Liver (tissue), 9 donors: ENCODE measurements around the gene MARK2. TPM values are rescaled to one million over a fixed set of nuclear protein-coding genes. Genes with fewer than 3 reads are reported as not detected.

Experiments used
- DNase-seq: peaks from one replicate; pipeline ENCODE4 v3.0.0-alpha.2; 2017; ENCODE audit warnings: low spot score
- H3K27ac ChIP-seq, 2 donors: one replicate each; pipeline ENCODE4 v1.7.0; 2013; ENCODE audit warnings: inconsistent platforms in 2 of 2, low read length in 2 of 2, control low read depth in 1 of 2, low read depth in 1 of 2, mild to moderate bottlenecking in 1 of 2
- H3K27me3 ChIP-seq, 4 donors: one replicate each; pipeline versions ENCODE4 v1.6.1 to v1.7.0; 2013; ENCODE audit warnings: low read length in 3 of 4, inconsistent platforms in 1 of 4, mild to moderate bottlenecking in 1 of 4, moderate library complexity in 1 of 4; ENCODE audit not compliant: control insufficient read depth in 4 of 4, insufficient read depth in 4 of 4
- H3K36me3 ChIP-seq, 4 donors: one replicate each; pipeline versions ENCODE4 v1.6.1 to v1.7.0; 2013; ENCODE audit warnings: low read length in 3 of 4, mild to moderate bottlenecking in 3 of 4, low read depth in 1 of 4, moderate library complexity in 1 of 4; ENCODE audit not compliant: control insufficient read depth in 4 of 4, insufficient read depth in 3 of 4
- H3K4me1 ChIP-seq, 4 donors: one replicate each; pipeline versions ENCODE4 v1.6.1 to v1.7.0; 2013; ENCODE audit warnings: low read length in 3 of 4, mild to moderate bottlenecking in 3 of 4, moderate library complexity in 1 of 4; ENCODE audit not compliant: control insufficient read depth in 4 of 4, insufficient read depth in 4 of 4
- H3K4me3 ChIP-seq, 3 donors: one replicate each; pipeline versions ENCODE4 v1.6.1 to v1.7.0; 2013; ENCODE audit warnings: low read length in 3 of 3, control low read depth in 1 of 3, low read depth in 1 of 3, mild to moderate bottlenecking in 1 of 3
- H3K9ac ChIP-seq, 2 donors: one replicate each; pipeline ENCODE4 v1.7.0; 2013; ENCODE audit warnings: low read length in 2 of 2, mild to moderate bottlenecking in 2 of 2, moderate library complexity in 2 of 2, control low read depth in 1 of 2, low read depth in 1 of 2
- H3K9me3 ChIP-seq, 4 donors: one replicate each; pipeline versions ENCODE4 v1.6.1 to v1.7.0; 2013; ENCODE audit warnings: low read length in 3 of 4; ENCODE audit not compliant: control insufficient read depth in 4 of 4
- EGR1 ChIP-seq, 2 donors: IDR thresholded peaks; 2 replicates each; pipeline ENCODE4 v1.6.1; 2016 to 2018; ENCODE audit warnings: antibody characterized with exemption in 2 of 2, low read depth in 2 of 2
- FOXA1 ChIP-seq: IDR thresholded peaks from 2 replicates; pipeline ENCODE4 v1.6.1; 2016; ENCODE audit warnings: antibody characterized with exemption
- FOXA2 ChIP-seq: IDR thresholded peaks from 2 replicates; pipeline ENCODE4 v1.6.1; 2016; ENCODE audit warnings: antibody characterized with exemption
- GABPA ChIP-seq, 2 donors: IDR thresholded peaks in 1 of 2; conservative IDR thresholded peaks in 1 of 2; 2 replicates each; pipeline ENCODE4 v1.6.1; 2016; ENCODE audit warnings: antibody characterized with exemption in 2 of 2, mild to moderate bottlenecking in 1 of 2, moderate library complexity in 1 of 2
- HNF4A ChIP-seq, 2 donors: conservative IDR thresholded peaks; 2 replicates each; pipeline ENCODE4 v1.6.1; 2016; ENCODE audit warnings: antibody characterized with exemption in 2 of 2, mild to moderate bottlenecking in 2 of 2
- HNF4G ChIP-seq: IDR thresholded peaks from 2 replicates; pipeline ENCODE4 v1.6.1; 2016; ENCODE audit warnings: antibody characterized with exemption
- JUND ChIP-seq, 2 donors: IDR thresholded peaks; 2 replicates each; pipeline ENCODE4 v1.6.1; 2016; ENCODE audit warnings: antibody characterized with exemption in 2 of 2
- RAD21 ChIP-seq, 2 donors: IDR thresholded peaks; 2 replicates each; pipeline ENCODE4 v1.6.1; 2016; ENCODE audit warnings: antibody characterized with exemption in 2 of 2, mild to moderate bottlenecking in 2 of 2
- RXRA ChIP-seq, 2 donors: IDR thresholded peaks; 2 replicates each; pipeline ENCODE4 v1.6.1; 2017 to 2018; ENCODE audit warnings: antibody characterized with exemption in 2 of 2, mild to moderate bottlenecking in 1 of 2
- SP1 ChIP-seq: IDR thresholded peaks from 2 replicates; pipeline ENCODE4 v1.6.1; 2018; ENCODE audit warnings: antibody characterized with exemption, mild to moderate bottlenecking
- YY1 ChIP-seq: IDR thresholded peaks from 2 replicates; pipeline ENCODE4 v1.6.1; 2016; ENCODE audit warnings: antibody characterized with exemption, mild to moderate bottlenecking
- WGBS: extraction: QIAGEN DNeasy Blood & Tissue Kit; methylation state at CpG from one replicate; pipeline ENCODE4 v1.1.7; 2013; 5-methylcytosine and 5-hydroxymethylcytosine counted together
- polyA plus RNA-seq, 2 donors: library from polyadenylated mRNA; stranded (reverse) in 1 of 2; unstranded in 1 of 2; fragments of 200-250 nt in 1 of 2; fragments of >200 nt in 1 of 2; fragmentation: Nextera tagmentation in 1 of 2; extraction: Ambion mirVana in 1 of 2; gene quantifications; one replicate each; pipeline versions ENCODE4 v1.2.1 to v1.2.3, GENCODE V29; 2013 to 2015
- total RNA-seq, 2 donors: library from RNA; depleted of rRNA; stranded (reverse); fragments of >200 nt; gene quantifications; one replicate each; pipeline ENCODE4 v1.2.3, GENCODE V29; 2014
- TF ChIP-seq, protein P1 (sequence below): IDR thresholded peaks from 2 replicates; pipeline ENCODE4 v1.6.1; 2016; ENCODE audit warnings: antibody characterized with exemption
- TF ChIP-seq, protein P2 (sequence below): IDR thresholded peaks from 2 replicates; pipeline ENCODE4 v1.6.1; 2016; ENCODE audit warnings: antibody characterized with exemption
- TF ChIP-seq, protein P3 (sequence below): IDR thresholded peaks from 2 replicates; pipeline ENCODE4 v1.6.1; 2016; ENCODE audit warnings: antibody characterized with exemption
- TF ChIP-seq, protein P4 (sequence below): IDR thresholded peaks from 2 replicates; pipeline ENCODE4 v1.6.1; 2016; ENCODE audit warnings: antibody characterized with exemption, mild to moderate bottlenecking
- donor health status: healthy.
- donor health status: healthy.
- donor health status: healthy.
- donor health status: healthy.
- donor health status: healthy.

The MARK2 gene
- total and polyA plus RNA-seq, 4 donors = 3.4 to 11.6 (median 8.0) TPM

DNA sequence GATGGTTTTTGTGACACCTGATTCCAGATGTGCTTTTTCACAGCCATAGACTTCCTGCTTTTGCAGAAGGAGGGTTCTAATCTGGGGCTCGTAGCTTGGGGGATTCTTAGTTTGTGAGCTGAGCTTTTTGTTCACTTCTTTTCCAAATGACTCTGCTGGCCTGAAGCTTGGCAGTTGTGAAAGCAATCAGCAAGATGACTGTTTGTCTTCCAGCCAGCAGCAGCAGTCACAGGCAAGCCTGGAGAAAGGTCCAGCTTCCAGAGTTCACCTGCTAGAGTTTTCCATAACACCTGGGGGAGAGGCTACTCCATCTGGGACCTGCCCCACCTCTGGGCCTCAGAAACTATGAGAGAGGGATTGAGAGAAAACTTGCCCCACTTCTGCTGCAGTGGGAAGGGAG is 4.1 kb downstream of the MARK2 start:
- Histone ChIP-seq H3K36me3 (peaks cover 0 to 2% (median 0%) of the 10 kb centered on the region in 4 donors), H3K4me1 (peaks cover 4 to 41% (median 35%) of the 10 kb centered on the region in 4 donors), H3K9me3 (no peaks in the 10 kb centered on the region), H3K27ac (peak overlapping the region in 1 of 2 donors; percentile 21), H3K4me3 (no peak overlapping the region), H3K27me3 (no peaks in the 10 kb centered on the region), H3K9ac (peak overlapping the region in 1 of 2 donors; percentile 26)
- DNase-seq = no peak
- TF ChIP-seq HNF4A (conservative IDR thresholded peaks at IDR 0.05) (peak; percentile 25 to 28), RAD21 (IDR thresholded peaks at IDR 0.05) (peak; percentile 23 to 40)
- TF ChIP-seq, protein P1, sequence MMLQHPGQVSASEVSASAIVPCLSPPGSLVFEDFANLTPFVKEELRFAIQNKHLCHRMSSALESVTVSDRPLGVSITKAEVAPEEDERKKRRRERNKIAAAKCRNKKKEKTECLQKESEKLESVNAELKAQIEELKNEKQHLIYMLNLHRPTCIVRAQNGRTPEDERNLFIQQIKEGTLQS = no peak
- 29% methylated on average over 1 of the region's 1 CpG for WGBS

DNA sequence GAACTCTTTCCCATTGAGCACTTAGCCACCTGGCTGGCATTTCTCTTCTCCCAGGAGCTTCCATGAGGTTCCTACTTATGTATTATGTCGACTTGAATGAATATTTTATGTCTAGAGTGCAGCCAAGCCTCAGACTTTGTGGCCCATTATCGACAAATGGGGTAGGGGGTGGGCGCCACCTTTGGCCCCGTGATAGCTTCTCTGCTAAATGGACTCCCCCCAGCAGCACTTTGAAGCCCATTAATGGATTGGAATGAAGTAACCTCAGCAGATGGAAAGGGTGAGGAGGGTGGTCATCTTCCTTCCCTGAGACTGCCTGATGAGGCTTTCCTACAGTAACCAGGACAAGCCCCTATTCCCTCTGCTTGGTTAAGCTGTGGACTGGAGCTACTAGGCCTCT is 5.9 kb downstream of the MARK2 start:
- no peak for DNase-seq
- H3K9me3 ChIP-seq = no peaks in the 10 kb centered on the region
- TF ChIP-seq HNF4A (conservative IDR thresholded peaks at IDR 0.05) (no peak), RXRA (IDR thresholded peaks at IDR 0.05) (no peak), FOXA2 (no peak), FOXA1 (no peak)
- TF ChIP-seq, protein P2, sequence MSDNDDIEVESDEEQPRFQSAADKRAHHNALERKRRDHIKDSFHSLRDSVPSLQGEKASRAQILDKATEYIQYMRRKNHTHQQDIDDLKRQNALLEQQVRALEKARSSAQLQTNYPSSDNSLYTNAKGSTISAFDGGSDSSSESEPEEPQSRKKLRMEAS = no peak
- H3K9ac ChIP-seq = no peak overlapping the region
- 93% methylated on average over 4 of the region's 4 CpGs for WGBS
- no peak overlapping the region for H3K4me3 ChIP-seq
- no peaks in the 10 kb centered on the region for H3K27me3 ChIP-seq
- peaks cover 4 to 32% (median 30%) of the 10 kb centered on the region in 4 donors for H3K4me1 ChIP-seq
- no peak overlapping the region for H3K27ac ChIP-seq
- peaks cover 0 to 2% (median 0%) of the 10 kb centered on the region in 4 donors for H3K36me3 ChIP-seq

DNA sequence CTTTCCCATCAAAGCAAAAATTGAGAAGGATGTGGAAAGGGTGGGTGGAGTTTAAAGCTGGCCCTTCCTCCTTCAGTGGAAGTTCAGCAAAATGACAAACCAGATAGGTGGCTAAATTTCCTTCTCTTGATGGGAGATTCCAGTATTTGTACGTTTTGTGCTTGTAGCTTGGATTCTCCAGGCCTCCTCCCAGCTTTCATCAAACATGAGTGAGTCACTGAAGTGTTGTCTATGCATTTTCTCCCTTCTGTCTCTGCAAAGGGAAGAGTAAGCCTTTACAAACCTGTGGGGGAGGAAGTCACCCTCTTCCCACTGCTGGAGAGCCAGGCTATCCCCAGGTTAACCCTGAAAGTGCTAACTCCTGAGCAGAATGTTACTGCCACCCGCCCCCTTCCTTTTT is 6.4 kb downstream of the MARK2 start:
- no peak for DNase-seq
- no peaks in the 10 kb centered on the region for H3K27me3 ChIP-seq
- peaks cover 0 to 2% (median 0%) of the 10 kb centered on the region in 4 donors for H3K36me3 ChIP-seq
- H3K9me3 ChIP-seq = no peaks in the 10 kb centered on the region
- no peak overlapping the region for H3K4me3 ChIP-seq
- H3K4me1 ChIP-seq = peaks cover 4 to 28% (median 27%) of the 10 kb centered on the region in 4 donors
- H3K27ac ChIP-seq = no peak overlapping the region
- 65% methylated on average over 2 of the region's 2 CpGs for WGBS
- H3K9ac ChIP-seq = no peak overlapping the region
- TF ChIP-seq GABPA (IDR thresholded peaks at IDR 0.05 in 1 of 2, conservative IDR thresholded peaks at IDR 0.05 in 1 of 2) (no peak), FOXA1 (no peak), EGR1 (IDR thresholded peaks at IDR 0.05; ENCODE audit: low read depth in 2 of 2) (no peak), FOXA2 (no peak), SP1 (no peak), RXRA (IDR thresholded peaks at IDR 0.05) (no peak), HNF4G (no peak), YY1 (no peak), JUND (IDR thresholded peaks at IDR 0.05) (no peak)
- TF ChIP-seq, protein P3, sequence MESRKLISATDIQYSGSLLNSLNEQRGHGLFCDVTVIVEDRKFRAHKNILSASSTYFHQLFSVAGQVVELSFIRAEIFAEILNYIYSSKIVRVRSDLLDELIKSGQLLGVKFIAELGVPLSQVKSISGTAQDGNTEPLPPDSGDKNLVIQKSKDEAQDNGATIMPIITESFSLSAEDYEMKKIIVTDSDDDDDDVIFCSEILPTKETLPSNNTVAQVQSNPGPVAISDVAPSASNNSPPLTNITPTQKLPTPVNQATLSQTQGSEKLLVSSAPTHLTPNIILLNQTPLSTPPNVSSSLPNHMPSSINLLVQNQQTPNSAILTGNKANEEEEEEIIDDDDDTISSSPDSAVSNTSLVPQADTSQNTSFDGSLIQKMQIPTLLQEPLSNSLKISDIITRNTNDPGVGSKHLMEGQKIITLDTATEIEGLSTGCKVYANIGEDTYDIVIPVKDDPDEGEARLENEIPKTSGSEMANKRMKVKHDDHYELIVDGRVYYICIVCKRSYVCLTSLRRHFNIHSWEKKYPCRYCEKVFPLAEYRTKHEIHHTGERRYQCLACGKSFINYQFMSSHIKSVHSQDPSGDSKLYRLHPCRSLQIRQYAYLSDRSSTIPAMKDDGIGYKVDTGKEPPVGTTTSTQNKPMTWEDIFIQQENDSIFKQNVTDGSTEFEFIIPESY = no peak
- TF ChIP-seq, protein P1 = no peak
- TF ChIP-seq, protein P4, sequence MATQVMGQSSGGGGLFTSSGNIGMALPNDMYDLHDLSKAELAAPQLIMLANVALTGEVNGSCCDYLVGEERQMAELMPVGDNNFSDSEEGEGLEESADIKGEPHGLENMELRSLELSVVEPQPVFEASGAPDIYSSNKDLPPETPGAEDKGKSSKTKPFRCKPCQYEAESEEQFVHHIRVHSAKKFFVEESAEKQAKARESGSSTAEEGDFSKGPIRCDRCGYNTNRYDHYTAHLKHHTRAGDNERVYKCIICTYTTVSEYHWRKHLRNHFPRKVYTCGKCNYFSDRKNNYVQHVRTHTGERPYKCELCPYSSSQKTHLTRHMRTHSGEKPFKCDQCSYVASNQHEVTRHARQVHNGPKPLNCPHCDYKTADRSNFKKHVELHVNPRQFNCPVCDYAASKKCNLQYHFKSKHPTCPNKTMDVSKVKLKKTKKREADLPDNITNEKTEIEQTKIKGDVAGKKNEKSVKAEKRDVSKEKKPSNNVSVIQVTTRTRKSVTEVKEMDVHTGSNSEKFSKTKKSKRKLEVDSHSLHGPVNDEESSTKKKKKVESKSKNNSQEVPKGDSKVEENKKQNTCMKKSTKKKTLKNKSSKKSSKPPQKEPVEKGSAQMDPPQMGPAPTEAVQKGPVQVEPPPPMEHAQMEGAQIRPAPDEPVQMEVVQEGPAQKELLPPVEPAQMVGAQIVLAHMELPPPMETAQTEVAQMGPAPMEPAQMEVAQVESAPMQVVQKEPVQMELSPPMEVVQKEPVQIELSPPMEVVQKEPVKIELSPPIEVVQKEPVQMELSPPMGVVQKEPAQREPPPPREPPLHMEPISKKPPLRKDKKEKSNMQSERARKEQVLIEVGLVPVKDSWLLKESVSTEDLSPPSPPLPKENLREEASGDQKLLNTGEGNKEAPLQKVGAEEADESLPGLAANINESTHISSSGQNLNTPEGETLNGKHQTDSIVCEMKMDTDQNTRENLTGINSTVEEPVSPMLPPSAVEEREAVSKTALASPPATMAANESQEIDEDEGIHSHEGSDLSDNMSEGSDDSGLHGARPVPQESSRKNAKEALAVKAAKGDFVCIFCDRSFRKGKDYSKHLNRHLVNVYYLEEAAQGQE = no peak
